HG03439 (cell line): ENCODE data around the gene PPP1R14C.
"Not testable (repeated sequence)": the region's sequence is repeated elsewhere in the genome, so short reads cannot be mapped to it uniquely, and the experiment has no call there.

Source experiments
- ATAC-seq: cut with Tn5 transposase; IDR thresholded peaks from one replicate; pipeline ENCODE4 v1.9.1; 2021; ENCODE audit warnings: mild to moderate bottlenecking, moderate library complexity; ENCODE audit not compliant: unreplicated experiment

The PPP1R14C gene

DNA sequence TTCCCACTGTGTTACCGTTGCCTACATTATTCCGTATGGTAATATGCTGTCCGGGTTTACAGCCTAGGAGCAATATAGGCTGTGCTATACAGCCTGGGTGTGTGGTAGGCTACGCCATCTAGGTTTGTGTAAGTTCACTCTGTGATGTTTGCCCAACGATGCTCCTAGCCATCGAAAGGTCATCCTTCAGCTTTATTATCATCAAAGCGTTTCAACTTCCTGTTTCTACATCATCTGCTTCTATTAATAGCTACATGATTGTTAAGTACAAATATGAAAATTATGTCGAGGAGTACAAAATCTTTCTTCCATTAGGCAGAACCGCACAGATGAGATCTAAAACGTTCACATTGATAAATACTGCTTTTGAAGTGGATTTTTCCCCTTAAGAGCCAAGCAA, 69.9 kb downstream of the PPP1R14C start:
- ATAC-seq: no peak

GRCh38 chr6:150213301-150213700, 70.5 kb downstream of the PPP1R14C start:
- ATAC-seq: no peak

- ATAC-seq: no peak
Measured at GRCh38 chr6:150214310-150214709, 71.5 kb downstream of the PPP1R14C start.

- no peak for ATAC-seq
Measured at GRCh38 chr6:150220634-150221551, 78.0 kb downstream of the PPP1R14C start.

DNA sequence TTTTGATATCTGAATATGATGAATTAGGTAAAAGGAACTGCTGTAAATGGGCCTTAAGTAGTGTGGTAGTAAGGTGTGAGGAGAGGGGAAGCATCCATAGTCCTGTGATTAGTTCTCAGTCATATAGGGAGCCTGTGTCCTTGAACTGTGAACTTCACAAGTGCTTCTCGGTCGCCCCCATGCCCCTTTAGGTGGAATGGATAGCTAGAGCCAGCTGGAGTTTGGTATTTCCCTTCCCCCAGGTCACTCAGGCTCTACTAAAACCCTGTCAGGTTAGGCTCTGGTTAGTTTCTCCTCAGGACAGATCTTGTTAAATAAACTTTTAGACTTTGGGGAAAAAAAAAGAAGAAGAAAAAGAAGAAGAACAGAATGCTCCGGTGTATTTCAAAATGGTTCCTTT, 82.0 kb downstream of the PPP1R14C start:
- no peak for ATAC-seq

DNA sequence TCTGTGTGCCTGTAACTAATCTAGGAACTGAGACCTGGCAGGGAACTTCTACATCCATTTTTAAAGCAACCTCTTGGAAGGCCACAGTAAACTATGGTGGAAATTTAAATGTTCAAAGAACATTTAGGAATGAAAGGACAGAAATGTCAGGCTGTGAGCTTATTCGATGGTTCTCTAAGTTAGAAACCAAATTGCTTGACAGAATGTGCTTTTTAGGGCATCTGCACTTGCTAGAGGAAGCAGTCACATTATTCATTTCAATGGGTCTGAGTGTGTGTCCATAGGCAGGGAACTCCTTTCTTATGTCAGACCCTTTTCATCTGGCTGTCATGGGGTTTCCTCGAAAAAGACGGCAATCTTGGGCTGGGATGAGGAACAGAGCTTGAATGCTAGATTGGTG, 84.4 kb downstream of the PPP1R14C start:
- no peak for ATAC-seq

- ATAC-seq: no peak
Measured at GRCh38 chr6:150228072-150228733, 85.4 kb downstream of the PPP1R14C start.

GRCh38 chr6:150229436-150230163, 86.8 kb downstream of the PPP1R14C start:
- no peak for ATAC-seq

- ATAC-seq: no peak
Measured at GRCh38 chr6:150230164-150230561, 87.3 kb downstream of the PPP1R14C start.

DNA sequence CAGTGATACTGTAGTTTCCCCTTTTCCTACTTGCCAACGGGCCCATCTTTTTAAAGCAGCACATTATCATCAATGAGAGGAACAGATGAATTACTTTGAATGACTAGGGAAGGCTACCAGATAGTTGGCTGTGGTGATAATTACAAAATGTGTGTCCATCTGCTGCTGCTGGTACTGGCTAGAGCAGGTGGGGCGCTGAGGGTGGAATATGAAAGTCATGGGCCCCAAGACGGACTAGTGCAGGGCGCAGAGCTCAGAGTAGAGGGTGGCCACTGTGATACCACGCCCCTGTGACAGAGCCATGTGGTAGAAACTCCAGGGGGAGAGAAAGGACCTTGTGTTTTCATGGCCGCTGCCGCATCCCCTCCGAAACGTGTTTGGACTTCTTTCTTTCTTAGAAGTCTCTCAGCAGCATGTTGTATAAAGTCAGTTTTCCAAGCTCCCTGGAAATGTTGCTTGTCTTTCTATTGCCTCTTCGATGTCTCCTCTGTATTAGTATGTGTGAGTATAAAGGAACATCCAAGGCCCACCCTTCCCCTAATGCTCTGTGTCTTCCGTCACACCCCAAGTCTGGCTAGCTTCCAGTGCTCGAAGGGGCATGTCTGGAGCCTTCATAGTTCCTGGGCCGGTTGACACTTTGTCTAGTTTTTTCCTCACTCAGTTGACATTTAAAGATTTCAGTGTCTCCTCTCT, 88.1 kb downstream of the PPP1R14C start:
- ATAC-seq: no peak

DNA sequence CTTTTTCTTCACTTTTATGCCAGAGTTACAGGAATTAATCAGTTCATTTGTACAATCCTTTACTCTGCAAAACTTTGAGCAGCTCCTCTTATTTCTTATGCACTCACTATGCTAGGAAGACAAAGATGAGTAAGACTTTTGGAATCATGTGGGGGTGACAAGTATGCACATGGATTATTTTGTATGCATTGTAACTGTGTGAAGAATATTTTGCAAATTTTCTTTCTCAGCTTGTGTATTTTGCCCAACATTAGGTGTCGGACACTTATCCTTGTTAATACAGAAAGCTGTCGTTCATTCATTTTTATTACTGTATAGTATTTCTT, 88.6 kb downstream of the PPP1R14C start:
- no peak for ATAC-seq

DNA sequence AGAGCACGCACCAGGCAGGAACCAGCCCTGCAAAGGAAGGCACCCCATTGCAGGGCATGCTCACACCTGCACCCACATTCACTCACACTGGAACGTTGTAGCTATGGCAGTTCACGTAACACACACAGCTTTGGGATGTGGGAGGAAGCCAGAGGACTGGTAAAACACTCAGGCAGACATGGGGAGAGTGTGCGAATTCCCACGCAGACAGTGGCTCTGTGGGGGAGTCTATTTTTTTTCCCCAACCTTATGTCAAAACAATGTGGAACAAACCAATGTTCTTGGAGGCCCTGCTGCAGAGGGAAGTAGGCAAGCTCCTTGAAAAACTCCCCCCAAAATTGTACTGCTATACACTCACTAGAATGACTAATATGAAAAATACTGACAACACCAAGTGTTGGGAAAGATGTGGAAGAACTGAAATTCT, 91.0 kb downstream of the PPP1R14C start:
- no peak for ATAC-seq

DNA sequence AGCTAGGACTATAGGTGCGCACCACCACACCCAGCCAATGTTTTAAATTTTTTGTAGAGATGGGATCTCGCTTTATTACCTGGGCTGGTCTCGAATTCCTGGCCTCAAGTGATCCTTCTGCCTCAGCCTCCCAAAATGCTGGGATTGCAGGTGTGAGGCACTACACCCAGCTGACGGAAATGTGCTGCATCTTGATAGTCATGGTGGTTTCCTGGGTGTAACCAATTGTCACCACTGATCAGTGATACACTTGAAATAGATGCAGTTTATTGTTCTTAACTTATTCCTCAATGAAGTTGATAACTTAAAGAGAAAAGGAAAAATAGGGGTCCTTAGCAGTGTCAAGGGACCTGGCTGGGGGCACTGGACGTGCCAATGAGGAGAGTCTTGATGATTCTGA, 92.4 kb downstream of the PPP1R14C start:
- ATAC-seq: no peak

DNA sequence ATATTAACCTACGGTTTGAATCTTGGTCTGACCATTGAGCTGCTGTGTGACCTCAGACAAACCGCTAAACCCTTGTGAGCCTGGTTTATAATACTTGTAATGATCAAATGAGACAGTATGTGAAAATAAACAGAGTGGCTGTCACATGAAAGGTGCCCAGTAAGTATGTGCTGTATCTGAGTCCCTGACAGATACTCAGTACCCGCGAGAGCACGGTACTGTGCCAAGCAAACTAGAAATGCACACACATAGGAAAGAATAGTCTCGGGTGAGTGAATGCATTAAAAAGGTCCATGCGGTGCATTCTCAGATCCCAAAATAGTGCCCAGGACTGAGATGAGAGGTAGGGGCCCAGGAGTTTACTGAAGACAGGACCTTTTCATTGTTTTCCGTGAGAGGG, 93.3 kb downstream of the PPP1R14C start:
- ATAC-seq: no peak

DNA sequence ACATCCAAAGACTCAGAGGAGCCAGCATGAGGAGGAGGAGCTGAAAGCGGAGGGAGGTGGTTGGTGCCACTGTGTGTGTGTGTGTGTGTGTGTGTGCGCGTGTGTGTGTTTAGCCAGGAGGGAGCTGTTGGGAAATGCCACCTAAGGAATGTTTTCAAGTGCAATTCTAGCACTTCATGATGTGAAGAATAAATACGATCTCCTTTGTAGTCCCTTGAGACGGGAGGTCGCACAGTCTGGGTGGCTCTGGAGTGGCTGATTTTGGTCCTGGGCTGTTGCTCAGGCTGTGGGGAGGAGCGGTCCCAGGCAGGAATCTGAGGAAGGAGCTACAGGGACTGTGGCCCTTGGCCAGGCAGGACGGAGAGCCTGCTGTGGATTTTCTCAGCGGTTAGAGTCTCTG, 93.7 kb downstream of the PPP1R14C start:
- no peak for ATAC-seq

DNA sequence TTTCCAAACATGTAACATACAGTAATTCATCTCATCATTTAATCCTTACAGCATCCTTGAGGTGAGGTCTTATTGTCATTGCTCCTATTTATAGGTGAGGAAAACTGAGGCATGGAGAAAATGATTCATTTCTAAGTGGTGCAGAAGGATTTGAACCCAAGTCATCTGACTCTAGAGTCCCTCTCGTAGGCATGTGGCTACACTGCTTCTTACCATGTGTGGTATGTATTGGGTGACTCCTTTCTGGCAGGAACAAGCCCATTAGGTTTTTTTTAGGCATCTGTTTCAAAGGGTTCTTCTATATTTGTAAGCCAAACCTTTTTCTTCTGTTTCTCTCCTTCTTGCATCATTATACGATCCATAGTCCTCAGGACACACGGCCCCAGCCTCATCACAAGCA, 94.8 kb downstream of the PPP1R14C start:
- ATAC-seq: no peak

- no peak for ATAC-seq
Measured at GRCh38 chr6:150238336-150238741, 95.5 kb downstream of the PPP1R14C start.

- no peak for ATAC-seq
Measured at GRCh38 chr6:150238846-150239407, 96.1 kb downstream of the PPP1R14C start.

DNA sequence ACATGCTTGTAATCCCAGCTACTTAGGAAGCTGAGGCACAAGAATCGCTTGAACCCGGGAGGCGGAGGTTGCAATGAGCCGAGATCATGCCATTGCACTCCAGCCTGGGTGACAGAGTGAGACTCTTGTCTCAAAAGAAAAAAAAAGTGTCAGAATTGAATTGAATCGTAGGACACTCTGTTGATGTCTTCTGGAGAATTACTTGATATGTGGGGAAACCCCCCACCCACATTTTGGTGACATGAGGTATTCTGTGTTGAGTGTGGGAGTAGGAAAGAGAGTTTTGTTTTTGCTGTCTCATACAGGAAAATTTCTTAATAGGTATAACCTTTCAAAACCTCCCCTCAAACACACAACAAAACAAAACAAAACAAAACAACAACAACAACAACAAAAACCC, 98.9 kb downstream of the PPP1R14C start:
- not testable (repeated sequence) for ATAC-seq

DNA sequence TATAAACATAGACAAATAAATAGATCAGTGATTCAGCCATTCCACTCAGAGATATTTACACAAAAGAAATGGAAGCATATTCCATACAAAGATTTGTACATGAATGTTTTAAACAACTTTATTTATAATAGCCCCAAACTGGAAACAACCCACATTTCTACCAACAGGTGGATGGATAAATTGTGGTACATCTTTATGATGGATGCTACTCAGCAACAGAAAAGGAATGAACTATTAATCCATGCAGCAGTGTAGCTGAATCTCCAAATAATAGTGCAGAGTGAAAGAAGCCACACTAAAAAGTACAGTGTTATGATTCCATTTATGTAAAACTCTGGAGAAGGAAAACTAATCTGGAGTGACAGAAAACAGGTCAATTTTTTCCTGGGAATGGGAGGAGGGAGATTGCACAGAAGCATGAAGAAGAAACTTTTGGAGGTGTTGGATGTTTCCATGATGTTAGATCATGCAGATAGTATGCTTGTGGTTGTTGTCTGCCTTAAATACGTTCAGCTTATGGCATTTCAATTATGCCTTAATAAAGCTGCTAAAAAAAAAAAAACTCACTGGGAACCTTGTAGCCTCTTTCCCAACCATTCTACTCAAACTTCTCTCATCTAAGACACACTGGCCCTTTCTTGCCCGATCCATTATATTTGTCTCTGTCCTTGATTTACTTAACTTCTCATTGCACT, 100.9 kb downstream of the PPP1R14C start:
- ATAC-seq: no peak
